Nephron progenitor cell (in vitro differentiated cells): ENCODE measurements around the gene OR9I1.

ENCODE experiments used
- DNase-seq: peaks from one replicate; pipeline ENCODE4 v3.0.0; 2021
- H3K27ac Mint-ChIP-seq: 2 replicates; pipeline ENCODE4 v1.8.0; 2021; ENCODE audit warnings: mild to moderate bottlenecking, moderate library complexity, mixed read lengths
- H3K27me3 Mint-ChIP-seq: 2 replicates; pipeline ENCODE4 v1.8.0; 2021; ENCODE audit warnings: mild to moderate bottlenecking, low read depth, mixed read lengths; ENCODE audit not compliant: poor library complexity
- H3K36me3 Mint-ChIP-seq: 2 replicates; pipeline ENCODE4 v1.8.0; 2021; ENCODE audit warnings: low read depth, mixed read lengths
- H3K4me1 Mint-ChIP-seq: 2 replicates; pipeline ENCODE4 v1.8.0; 2021; ENCODE audit warnings: mixed read lengths
- H3K4me3 Mint-ChIP-seq: 2 replicates; pipeline ENCODE4 v1.8.0; 2021; ENCODE audit warnings: mild to moderate bottlenecking, moderate library complexity, mixed read lengths
- H3K9me3 Mint-ChIP-seq: 2 replicates; pipeline ENCODE4 v1.8.0; 2021; ENCODE audit warnings: mild to moderate bottlenecking, moderate library complexity, mixed read lengths
- CTCF ChIP-seq: fragments of 200-600 bp; sonication (generic); IDR thresholded peaks from 2 replicates; pipeline ENCODE4 v1.5.0; 2021; ENCODE audit warnings: antibody characterized with exemption

OR9I1 gene, protein sequence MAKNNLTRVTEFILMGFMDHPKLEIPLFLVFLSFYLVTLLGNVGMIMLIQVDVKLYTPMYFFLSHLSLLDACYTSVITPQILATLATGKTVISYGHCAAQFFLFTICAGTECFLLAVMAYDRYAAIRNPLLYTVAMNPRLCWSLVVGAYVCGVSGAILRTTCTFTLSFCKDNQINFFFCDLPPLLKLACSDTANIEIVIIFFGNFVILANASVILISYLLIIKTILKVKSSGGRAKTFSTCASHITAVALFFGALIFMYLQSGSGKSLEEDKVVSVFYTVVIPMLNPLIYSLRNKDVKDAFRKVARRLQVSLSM

DNA sequence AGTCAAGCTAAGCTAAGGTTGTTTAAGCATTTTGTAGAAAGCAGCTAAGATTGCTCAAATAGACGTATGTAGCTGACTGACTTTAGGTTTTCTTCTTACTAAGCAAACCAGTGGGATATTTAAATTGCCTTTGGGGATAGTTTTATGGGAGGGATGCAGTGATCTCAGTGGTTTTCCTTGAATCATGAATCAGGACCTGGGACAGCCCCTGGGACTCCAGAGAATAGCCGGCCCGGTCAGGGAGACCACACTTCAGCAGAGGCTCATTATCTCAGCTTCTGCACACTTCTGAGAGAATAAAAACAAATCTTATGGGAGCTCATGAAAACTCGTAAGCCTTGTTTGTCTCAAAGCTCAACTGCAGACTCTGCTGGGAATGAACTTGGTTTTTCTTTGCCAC lies at the start of gene OR9I1:
Gene OR9I1, minus strand, starts transcription at position 62 of the 400 bp plus-strand sequence. CDS start 6,086 bp downstream, outside the sequence.
- H3K4me1 Mint-ChIP-seq: no peaks in the 10 kb centered on the region
- no peaks in the 10 kb centered on the region for H3K9me3 Mint-ChIP-seq
- H3K36me3 Mint-ChIP-seq: no peaks in the 10 kb centered on the region
- no peak for TF ChIP-seq CTCF
- H3K27ac Mint-ChIP-seq: no peak within 1 kb of the TSS
- no peak for DNase-seq
- no peak within 1 kb of the TSS for H3K4me3 Mint-ChIP-seq
- H3K27me3 Mint-ChIP-seq: peaks cover 3% of the 10 kb centered on the region

DNA sequence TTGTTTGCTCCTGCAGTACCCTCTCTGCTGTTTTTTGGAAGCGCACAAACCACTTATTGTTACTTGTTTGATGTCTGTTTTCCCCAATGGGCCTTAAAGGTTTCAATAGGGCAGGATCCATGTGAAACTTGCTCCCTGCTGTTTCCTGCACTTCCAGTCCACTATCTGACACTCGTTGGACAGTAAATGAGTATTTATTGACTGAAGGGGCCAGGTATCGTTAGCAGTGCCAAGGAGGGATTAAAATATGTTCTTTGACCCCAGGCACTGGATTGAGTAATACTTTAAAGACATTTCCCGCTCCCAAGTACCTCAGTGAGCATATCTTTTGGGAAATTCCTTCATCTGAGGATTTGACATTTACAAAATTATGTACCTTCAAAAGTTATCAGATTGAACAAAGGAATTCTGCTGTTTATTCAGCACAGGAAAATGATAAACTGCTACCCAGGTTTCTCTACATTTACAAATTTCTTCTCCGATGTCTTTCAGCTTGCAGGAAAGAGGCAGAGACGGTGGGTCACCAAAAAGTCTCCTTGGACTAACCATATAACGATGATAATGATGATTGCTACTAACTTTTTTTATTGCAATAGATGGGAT lies 40.3 kb upstream of the OR9I1 start:
- no peak for TF ChIP-seq CTCF
- H3K27me3 Mint-ChIP-seq: no peaks in the 10 kb centered on the region
- H3K4me1 Mint-ChIP-seq: peaks cover 20% of the 10 kb centered on the region
- H3K4me3 Mint-ChIP-seq: no peak overlapping the region
- DNase-seq: peak; percentile 8
- no peaks in the 10 kb centered on the region for H3K36me3 Mint-ChIP-seq
- H3K9me3 Mint-ChIP-seq: no peaks in the 10 kb centered on the region
- peak overlapping the region; percentile 60 for H3K27ac Mint-ChIP-seq

DNA sequence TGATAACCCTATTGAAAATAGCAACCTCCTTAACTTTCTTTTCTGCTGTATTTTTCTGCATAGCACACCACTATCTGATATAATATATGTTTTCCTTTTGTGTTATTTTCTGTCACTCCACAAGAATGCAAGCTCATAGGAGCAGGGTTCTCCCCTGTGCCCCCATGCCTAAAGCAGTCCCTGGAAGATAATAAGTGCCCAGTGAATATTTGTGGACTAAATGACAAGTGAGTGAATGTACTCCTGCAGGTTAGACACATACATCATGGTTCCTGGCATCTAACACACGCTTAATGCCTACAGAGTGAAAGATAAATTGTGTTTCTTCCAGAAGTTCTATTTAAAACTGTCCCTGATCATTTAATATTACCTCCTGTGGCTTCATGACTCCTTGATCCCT lies 39.7 kb upstream of the OR9I1 start:
- H3K27ac Mint-ChIP-seq: peak overlapping the region; percentile 60
- H3K4me1 Mint-ChIP-seq: peaks cover 20% of the 10 kb centered on the region
- no peak for TF ChIP-seq CTCF
- H3K27me3 Mint-ChIP-seq: no peaks in the 10 kb centered on the region
- no peaks in the 10 kb centered on the region for H3K36me3 Mint-ChIP-seq
- H3K4me3 Mint-ChIP-seq: no peak overlapping the region
- DNase-seq: no peak
- no peaks in the 10 kb centered on the region for H3K9me3 Mint-ChIP-seq

DNA sequence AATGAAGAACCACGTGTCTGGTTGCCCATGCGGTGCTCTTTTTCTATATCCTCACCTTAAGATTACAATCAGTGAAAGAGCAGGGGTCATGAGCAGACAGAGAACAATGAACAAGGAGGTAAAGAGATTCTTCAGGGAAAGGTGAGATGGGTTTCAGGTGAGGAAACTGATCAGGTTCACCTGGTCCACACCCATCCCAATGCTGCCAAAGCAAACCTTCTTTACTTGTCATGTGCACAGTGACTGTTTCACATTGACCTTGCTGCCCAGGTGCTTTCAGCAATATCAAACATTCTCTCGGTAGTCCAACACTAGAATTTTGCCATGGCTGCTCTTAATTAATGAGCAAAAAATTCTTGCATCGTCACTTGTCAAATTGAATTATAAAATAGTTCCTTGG lies 39.1 kb upstream of the OR9I1 start:
- no peak overlapping the region for H3K4me3 Mint-ChIP-seq
- DNase-seq: no peak
- H3K27me3 Mint-ChIP-seq: no peaks in the 10 kb centered on the region
- H3K27ac Mint-ChIP-seq: no peak overlapping the region
- H3K9me3 Mint-ChIP-seq: peaks cover 3% of the 10 kb centered on the region
- H3K36me3 Mint-ChIP-seq: no peaks in the 10 kb centered on the region
- H3K4me1 Mint-ChIP-seq: peaks cover 20% of the 10 kb centered on the region
- no peak for TF ChIP-seq CTCF

GRCh38 chr11:58152781-58153180 lies 27.5 kb upstream of the OR9I1 start:
- H3K27me3 Mint-ChIP-seq: peaks cover 8% of the 10 kb centered on the region
- H3K27ac Mint-ChIP-seq: no peak overlapping the region
- H3K4me3 Mint-ChIP-seq: no peak overlapping the region
- no peaks in the 10 kb centered on the region for H3K4me1 Mint-ChIP-seq
- no peak for TF ChIP-seq CTCF
- H3K9me3 Mint-ChIP-seq: peaks cover 4% of the 10 kb centered on the region
- H3K36me3 Mint-ChIP-seq: no peaks in the 10 kb centered on the region
- no peak for DNase-seq

GRCh38 chr11:58142761-58143160 lies 17.4 kb upstream of the OR9I1 start:
- Mint-ChIP-seq H3K9me3 (peaks cover 4% of the 10 kb centered on the region), H3K4me3 (no peak overlapping the region), H3K36me3 (no peaks in the 10 kb centered on the region), H3K4me1 (no peaks in the 10 kb centered on the region), H3K27me3 (peaks cover 8% of the 10 kb centered on the region), H3K27ac (no peak overlapping the region)
- no peak for TF ChIP-seq CTCF
- DNase-seq: no peak
